K562 (cell line): ENCODE results near the gene SVBP. TPM values are rescaled to one million over a fixed set of nuclear protein-coding genes. Genes with fewer than 3 reads are reported as not detected.

Source experiments
- ATAC-seq: fragments of 200-7000 bp; cut with Tn5 transposase; 3 replicates; pipeline ENCODE4 v1.9.1; 2020; ENCODE audit warnings: moderate library complexity
- BruUV-seq: library from RNA; stranded (reverse); fragments of 400-500 nt; replicated peaks from 2 replicates; lab custom pipeline; 2021; lab: Mats Ljungman, UMichigan
- CTCF ChIA-PET: fragments of 300-600 bp; formaldehyde crosslinking; extraction: SDS; loops from one replicate; lab custom pipeline; 2021; ENCODE audit warnings: low intra/inter-chr PET ratio; lab: Yijun Ruan, JAX
- POLR2A ChIA-PET: fragments of 300-600, 350-650 bp; sonication (Branson Sonifier 250); formaldehyde crosslinking; extraction: SDS; loops from one replicate; lab custom pipeline; 2021; ENCODE audit warnings: antibody characterized with exemption, inconsistent platforms; lab: Yijun Ruan, JAX
- DNase-seq, 4 experiments: peaks; one replicate each; pipeline versions ENCODE4 v3.0.0 to v3.0.0-alpha.2; 2011 to 2018; ENCODE audit warnings: low spot score in 3 of 4, mixed read lengths in 3 of 4; ENCODE audit errors: extremely low read depth in 1 of 4
- FAIRE-seq: peaks from 2 replicates; lab custom pipeline; 2011; peaks lifted over from hg19 to GRCh38; lab: Jason Lieb, UNC
- H2AFZ ChIP-seq: 2 replicates; pipeline ENCODE4 v1.6.0; 2011; ENCODE audit warnings: low read depth, low read length, control low read depth, inconsistent platforms
- H3K27ac ChIP-seq: fragments of 200-600 bp; 3 replicates; pipeline ENCODE4 v1.8.0; 2011; ENCODE audit warnings: low read depth, mild to moderate bottlenecking, control low read depth, inconsistent platforms, low read length, moderate library complexity, mixed read lengths; ENCODE audit errors: extremely low read depth
- H3K27me3 ChIP-seq, 2 experiments: fragments of 300-600 bp in 1 of 2; 2 replicates in 1 of 2; 3 replicates in 1 of 2; pipeline versions ENCODE4 v1.6.0 to v1.8.0; 2011; ENCODE audit warnings: inconsistent platforms in 2 of 2, low read length in 2 of 2, mild to moderate bottlenecking in 1 of 2, mixed read lengths in 1 of 2, moderate library complexity in 1 of 2; ENCODE audit not compliant: control insufficient read depth in 2 of 2, insufficient read depth in 2 of 2
- H3K36me3 ChIP-seq: fragments of 300-600 bp; 3 replicates; pipeline ENCODE4 v1.8.0; 2011; ENCODE audit warnings: mild to moderate bottlenecking, low read length, inconsistent platforms; ENCODE audit not compliant: control insufficient read depth, insufficient read depth
- H3K4me1 ChIP-seq, 2 experiments: fragments of 200-600 bp in 1 of 2; replicated peaks in 1 of 2; 2 replicates in 1 of 2; 3 replicates in 1 of 2; pipeline versions ENCODE4 v1.5.1 to v1.8.0; 2011; ENCODE audit warnings: inconsistent platforms in 2 of 2, low read length in 2 of 2, mild to moderate bottlenecking in 1 of 2, mixed read lengths in 1 of 2, moderate library complexity in 1 of 2; ENCODE audit not compliant: control insufficient read depth in 2 of 2, insufficient read depth in 2 of 2
- H3K4me2 ChIP-seq: 2 replicates; pipeline ENCODE4 v1.6.1; 2011; ENCODE audit warnings: low read length, control low read depth, inconsistent platforms, mixed read lengths; ENCODE audit not compliant: insufficient read depth
- H3K4me3 ChIP-seq: fragments of 200-600 bp; sonication (generic), shearing (Covaris generic); 2 replicates; pipeline ENCODE4 v1.5.1; 2016; ENCODE audit warnings: control low read depth, inconsistent platforms
- H3K79me2 ChIP-seq: fragments of 200-600 bp; 3 replicates; pipeline ENCODE4 v1.8.0; 2011; ENCODE audit warnings: low read length, inconsistent platforms; ENCODE audit not compliant: control insufficient read depth, insufficient read depth
- H3K9ac ChIP-seq, 2 experiments: 2 replicates each; pipeline versions ENCODE4 v1.6.0 to v1.6.1; 2011; ENCODE audit warnings: low read depth in 2 of 2, low read length in 2 of 2, control low read depth in 1 of 2, inconsistent platforms in 1 of 2, mild to moderate bottlenecking in 1 of 2, mixed read lengths in 1 of 2; ENCODE audit not compliant: insufficient read depth in 1 of 2
- H3K9me1 ChIP-seq: one replicate; pipeline ENCODE4 v1.6.0; 2011; ENCODE audit warnings: inconsistent platforms, mild to moderate bottlenecking, low read length, moderate library complexity; ENCODE audit not compliant: control insufficient read depth, insufficient read depth
- H3K9me3 ChIP-seq: replicated peaks from 2 replicates; pipeline ENCODE4 v1.5.1; 2011; ENCODE audit warnings: low read depth, low read length, inconsistent platforms; ENCODE audit not compliant: control insufficient read depth, insufficient read depth
- H4K20me1 ChIP-seq: replicated peaks from 2 replicates; pipeline ENCODE4 v1.6.1; 2011; ENCODE audit warnings: low read length, inconsistent platforms, mixed read lengths; ENCODE audit not compliant: control insufficient read depth, insufficient read depth
- CAMTA2 ChIP-seq: fragments of 250-450 bp; sonication (Bioruptor Pico); conservative IDR thresholded peaks from 2 replicates; pipeline ENCODE4 v1.5.1; 2022
- DNMT1 ChIP-seq: fragments of 450-650 bp; IDR thresholded peaks from 2 replicates; pipeline ENCODE4 v1.6.1; 2016; ENCODE audit warnings: antibody characterized with exemption, mild to moderate bottlenecking
- ESRRB ChIP-seq: fragments of 250-450 bp; sonication (Bioruptor Pico); IDR thresholded peaks from 2 replicates; pipeline ENCODE4 v1.5.0; 2020; ENCODE audit warnings: mild to moderate bottlenecking, moderate library complexity, borderline replicate concordance
- MCM2 ChIP-seq: fragments of 450-650 bp; IDR thresholded peaks from 2 replicates; pipeline ENCODE4 v1.6.1; 2017; ENCODE audit warnings: low read depth, mild to moderate bottlenecking
- NELFE ChIP-seq: IDR thresholded peaks from 2 replicates; pipeline ENCODE4 v1.6.1; 2011; ENCODE audit warnings: mild to moderate bottlenecking; ENCODE audit not compliant: insufficient read depth, insufficient read length
- U2AF1 ChIP-seq: fragments of 200-400 bp; formaldehyde crosslinking; optimal IDR thresholded peaks from 2 replicates; pipeline ENCODE3; 2017; ENCODE audit warnings: mild to moderate bottlenecking, low read depth, low read length, moderate library complexity
- ZFX ChIP-seq: sonication (generic); formaldehyde crosslinking; IDR thresholded peaks from 2 replicates; pipeline ENCODE4 v1.8.0; 2022; ENCODE audit warnings: mild to moderate bottlenecking, missing genetic modification reagents, moderate library complexity
- ZNF165 ChIP-seq: fragments of 250-450 bp; sonication (Bioruptor Pico); IDR thresholded peaks from 2 replicates; pipeline ENCODE4 v1.4.0; 2020; ENCODE audit warnings: borderline replicate concordance
- ZNF224 ChIP-seq: sonication (generic); formaldehyde crosslinking; IDR thresholded peaks from 2 replicates; pipeline ENCODE4 v1.8.0; 2022; ENCODE audit warnings: mild to moderate bottlenecking, missing genetic modification reagents
- ZNF76 ChIP-seq: fragments of 250-450 bp; sonication (Bioruptor Pico); IDR thresholded peaks from 2 replicates; pipeline ENCODE4 v1.4.0; 2020; ENCODE audit warnings: mild to moderate bottlenecking, moderate library complexity, borderline replicate concordance
- WGBS: fragments of 100-300 bp; shearing (Covaris generic); methylation state at CpG from one replicate; pipeline ENCODE4 v1.1.6; 2016; ENCODE audit warnings: low coverage, mixed read lengths; ENCODE audit not compliant: insufficient coverage; ENCODE audit errors: missing lambda C conversion rate; 5-methylcytosine and 5-hydroxymethylcytosine counted together
- in situ Hi-C: fragments of 300-500 bp; cut with MboI; formaldehyde crosslinking; loops from 4 replicates; pipeline ENCODE4 v1.15.0; 2018; ENCODE audit warnings: inconsistent platforms, mixed read lengths
- intact Hi-C: fragments of 100-400 bp; cut with micrococcal nuclease; formaldehyde crosslinking; loops from 2 replicates; pipeline ENCODE4 v1.14.2; 2022
- polyA plus RNA-seq, 8 experiments: library from polyadenylated mRNA; depleted of rRNA in 4 of 8; stranded (reverse) in 5 of 8; unstranded in 3 of 8; fragments of >200 nt; fragmentation: Nextera tagmentation in 2 of 8; fragmentation: Illumina TruSeq in 1 of 8; extraction: Ambion mirVana in 2 of 8; extraction: Trizol in 1 of 8; gene quantifications; 2 replicates each; pipeline versions ENCODE4 v1.2.1 to v1.2.3, GENCODE V29; 2011 to 2014; ENCODE audit warnings: inconsistent platforms in 1 of 8, missing spikeins in 1 of 8
- total RNA-seq, 7 experiments: library from RNA; depleted of rRNA in 6 of 7; stranded (reverse); fragments of >200 nt in 6 of 7; fragmentation: Illumina TruSeq in 2 of 7; extraction: Trizol in 2 of 7; gene quantifications; 2 replicates each; pipeline versions ENCODE4 v1.2.1 to v1.2.3, GENCODE V29; 2011 to 2021; ENCODE audit warnings: low replicate concordance in 1 of 7
- TF ChIP-seq, protein P1 (sequence below): sonication (generic); formaldehyde crosslinking; IDR thresholded peaks from 2 replicates; pipeline ENCODE4 v1.8.0; 2022; ENCODE audit warnings: mild to moderate bottlenecking, missing genetic modification reagents

SVBP gene
- total and polyA plus RNA-seq, 9 of the 15 experiments (the other 6 are each of a cell fraction or from before 2014, with no cell fraction given): 31.7 to 49.7 (median 40.0) TPM

DNA sequence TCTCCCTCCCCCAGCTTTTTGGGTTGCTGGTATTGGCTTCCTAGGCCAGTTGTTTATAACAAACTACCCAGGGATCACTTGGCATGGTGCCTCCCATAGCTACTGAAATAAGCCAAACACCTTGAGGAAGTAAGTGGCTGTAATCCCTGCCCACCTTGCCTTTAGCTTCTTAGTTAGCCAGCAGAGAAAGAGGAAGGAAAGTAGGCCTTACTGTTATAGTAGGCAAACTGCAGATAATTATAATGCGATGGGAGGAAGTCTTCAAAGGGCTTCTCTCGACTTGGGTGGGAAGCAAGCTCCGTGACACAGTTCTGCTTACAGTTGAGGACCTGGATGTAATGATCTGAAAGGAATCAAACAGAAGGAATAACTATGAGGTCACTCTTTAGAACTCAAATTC is 58.6 kb downstream of the SVBP start:
- no peak overlapping the region for H3K27ac ChIP-seq
- TF ChIP-seq ESRRB (CRISPR knock-in tag): no peak
- no peak for TF ChIP-seq CAMTA2 (CRISPR knock-in tag)
- no peak for TF ChIP-seq DNMT1
- TF ChIP-seq MCM2: no peak
- TF ChIP-seq U2AF1: no peak
- no peak for TF ChIP-seq ZFX (CRISPR knock-in tag)
- no peak for TF ChIP-seq ZNF165
- no peak for TF ChIP-seq NELFE
- no peak for TF ChIP-seq ZNF224 (CRISPR knock-in tag)
- TF ChIP-seq, protein P1, sequence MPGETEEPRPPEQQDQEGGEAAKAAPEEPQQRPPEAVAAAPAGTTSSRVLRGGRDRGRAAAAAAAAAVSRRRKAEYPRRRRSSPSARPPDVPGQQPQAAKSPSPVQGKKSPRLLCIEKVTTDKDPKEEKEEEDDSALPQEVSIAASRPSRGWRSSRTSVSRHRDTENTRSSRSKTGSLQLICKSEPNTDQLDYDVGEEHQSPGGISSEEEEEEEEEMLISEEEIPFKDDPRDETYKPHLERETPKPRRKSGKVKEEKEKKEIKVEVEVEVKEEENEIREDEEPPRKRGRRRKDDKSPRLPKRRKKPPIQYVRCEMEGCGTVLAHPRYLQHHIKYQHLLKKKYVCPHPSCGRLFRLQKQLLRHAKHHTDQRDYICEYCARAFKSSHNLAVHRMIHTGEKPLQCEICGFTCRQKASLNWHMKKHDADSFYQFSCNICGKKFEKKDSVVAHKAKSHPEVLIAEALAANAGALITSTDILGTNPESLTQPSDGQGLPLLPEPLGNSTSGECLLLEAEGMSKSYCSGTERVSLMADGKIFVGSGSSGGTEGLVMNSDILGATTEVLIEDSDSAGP: no peak
- no peak for TF ChIP-seq ZNF76
- TF ChIP-seq, all 486 proteins: peak for 0
- Histone ChIP-seq H3K9me1 (peaks cover 4% of the 10 kb centered on the region), H3K27me3 (no peaks in the 10 kb centered on the region), H3K4me2 (no peak overlapping the region), H2AFZ (no peak overlapping the region), H3K36me3 (peaks cover 74% of the 10 kb centered on the region), H3K9me3 (no peaks in the 10 kb centered on the region), H3K4me1 (peaks cover under 1 to 4% of the 10 kb centered on the region in 2 experiments; a peak in 4 of 5 replicates), H3K9ac (no peak overlapping the region), H4K20me1 (peaks cover 6% of the 10 kb centered on the region; the same call in 1 of the 2 replicates), H3K79me2 (peaks cover 1% of the 10 kb centered on the region; the same call in 2 of the 3 replicates), H3K4me3 (no peak overlapping the region)
- DNase-seq (no peak), ATAC-seq (no peak), FAIRE-seq (no peak)
- intact Hi-C loops: no loop called here
- CTCF ChIA-PET: no interaction called here
- POLR2A ChIA-PET: interaction anchor here (1.0 to 2.8 kb wide), 3 partner anchors 9 to 76 kb away, joined by 3 to 15 read pairs (median 4); partner anchors contain the start of genes C1orf50, P3H1 and YBX1
- in situ Hi-C loops: no loop called here
- 92% methylated on average over 3 of the region's 3 CpGs for WGBS
- no TSS peak for BruUV-seq
